ENCODE measurements around the gene LHX2.

Gene LHX2

DNA sequence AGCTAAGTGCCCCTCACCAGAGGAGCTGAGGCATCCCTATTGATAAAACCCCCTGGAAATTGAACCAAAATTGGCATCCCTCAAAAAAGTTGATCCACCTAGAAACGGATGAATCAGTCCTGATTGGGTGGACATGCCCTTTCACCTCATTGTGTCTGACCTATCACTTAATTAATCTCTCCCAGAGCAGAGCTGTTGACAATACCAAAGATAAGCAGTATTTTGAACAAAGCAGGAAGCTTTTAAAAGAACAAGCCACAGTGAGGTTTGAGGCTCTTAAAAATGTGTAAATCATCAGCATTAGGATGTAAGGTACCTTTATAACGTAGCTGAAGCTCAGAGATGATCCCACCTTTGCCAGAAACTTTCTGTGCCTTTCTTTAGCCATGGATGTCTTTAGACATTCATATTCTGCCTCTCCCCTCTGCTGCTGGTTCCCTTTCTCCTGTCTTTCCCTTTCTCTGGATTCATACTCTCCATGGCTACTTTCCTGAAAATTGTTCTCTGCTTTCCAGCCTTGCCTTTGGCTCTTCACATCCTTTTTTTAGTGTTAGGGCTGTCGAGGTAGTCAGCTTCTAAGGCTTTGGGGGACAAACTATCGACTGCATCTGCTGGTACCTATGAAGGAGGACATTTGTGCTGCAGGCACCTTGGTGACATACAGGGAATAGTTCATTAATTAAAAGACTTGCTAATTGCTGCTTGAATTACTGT lies 7.8 kb upstream of the LHX2 start:
- in situ Hi-C loops (cut with MboI; ENCODE audit: low sequenced_read_pairs, unreplicated experiment) = loop anchor here (25.0 kb wide), 1 partner anchor 466 kb away; no protein-coding TSS in a partner anchor
- TF ChIP-seq, protein P1, sequence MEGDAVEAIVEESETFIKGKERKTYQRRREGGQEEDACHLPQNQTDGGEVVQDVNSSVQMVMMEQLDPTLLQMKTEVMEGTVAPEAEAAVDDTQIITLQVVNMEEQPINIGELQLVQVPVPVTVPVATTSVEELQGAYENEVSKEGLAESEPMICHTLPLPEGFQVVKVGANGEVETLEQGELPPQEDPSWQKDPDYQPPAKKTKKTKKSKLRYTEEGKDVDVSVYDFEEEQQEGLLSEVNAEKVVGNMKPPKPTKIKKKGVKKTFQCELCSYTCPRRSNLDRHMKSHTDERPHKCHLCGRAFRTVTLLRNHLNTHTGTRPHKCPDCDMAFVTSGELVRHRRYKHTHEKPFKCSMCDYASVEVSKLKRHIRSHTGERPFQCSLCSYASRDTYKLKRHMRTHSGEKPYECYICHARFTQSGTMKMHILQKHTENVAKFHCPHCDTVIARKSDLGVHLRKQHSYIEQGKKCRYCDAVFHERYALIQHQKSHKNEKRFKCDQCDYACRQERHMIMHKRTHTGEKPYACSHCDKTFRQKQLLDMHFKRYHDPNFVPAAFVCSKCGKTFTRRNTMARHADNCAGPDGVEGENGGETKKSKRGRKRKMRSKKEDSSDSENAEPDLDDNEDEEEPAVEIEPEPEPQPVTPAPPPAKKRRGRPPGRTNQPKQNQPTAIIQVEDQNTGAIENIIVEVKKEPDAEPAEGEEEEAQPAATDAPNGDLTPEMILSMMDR (IDR thresholded peaks at IDR 0.05; ENCODE audit: borderline replicate concordance, control extremely low read depth, extremely low read depth, insufficient read depth, missing control alignments) = no peak
- DNase-seq (ENCODE audit: low spot score) = no peak

DNA sequence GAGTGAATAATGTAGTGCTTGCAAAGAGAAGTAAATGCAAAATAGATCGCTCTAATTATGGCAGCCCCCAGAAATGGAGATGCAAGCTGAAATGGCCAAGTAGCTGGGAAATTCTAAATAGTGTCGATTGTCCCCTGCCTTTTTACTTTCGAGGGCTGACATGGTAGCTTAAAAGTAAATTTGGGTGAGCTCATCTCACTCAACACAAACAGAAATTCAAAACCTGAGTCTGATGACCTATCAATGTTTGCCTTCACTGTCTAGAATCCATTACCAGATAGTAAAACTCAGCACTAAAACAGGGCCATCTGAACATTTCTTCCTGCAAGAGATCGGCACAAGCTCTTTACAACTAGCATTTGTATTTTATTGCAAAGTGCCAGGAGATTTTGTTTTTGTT lies 7.0 kb upstream of the LHX2 start:
- TF ChIP-seq, protein P1 (IDR thresholded peaks at IDR 0.05; ENCODE audit: borderline replicate concordance, control extremely low read depth, extremely low read depth, insufficient read depth, missing control alignments) = no peak
- in situ Hi-C loops (cut with MboI; ENCODE audit: low sequenced_read_pairs, unreplicated experiment) = loop anchor here (25.0 kb wide), 1 partner anchor 467 kb away; no protein-coding TSS in a partner anchor
- no peak for DNase-seq (ENCODE audit: low spot score)

DNA sequence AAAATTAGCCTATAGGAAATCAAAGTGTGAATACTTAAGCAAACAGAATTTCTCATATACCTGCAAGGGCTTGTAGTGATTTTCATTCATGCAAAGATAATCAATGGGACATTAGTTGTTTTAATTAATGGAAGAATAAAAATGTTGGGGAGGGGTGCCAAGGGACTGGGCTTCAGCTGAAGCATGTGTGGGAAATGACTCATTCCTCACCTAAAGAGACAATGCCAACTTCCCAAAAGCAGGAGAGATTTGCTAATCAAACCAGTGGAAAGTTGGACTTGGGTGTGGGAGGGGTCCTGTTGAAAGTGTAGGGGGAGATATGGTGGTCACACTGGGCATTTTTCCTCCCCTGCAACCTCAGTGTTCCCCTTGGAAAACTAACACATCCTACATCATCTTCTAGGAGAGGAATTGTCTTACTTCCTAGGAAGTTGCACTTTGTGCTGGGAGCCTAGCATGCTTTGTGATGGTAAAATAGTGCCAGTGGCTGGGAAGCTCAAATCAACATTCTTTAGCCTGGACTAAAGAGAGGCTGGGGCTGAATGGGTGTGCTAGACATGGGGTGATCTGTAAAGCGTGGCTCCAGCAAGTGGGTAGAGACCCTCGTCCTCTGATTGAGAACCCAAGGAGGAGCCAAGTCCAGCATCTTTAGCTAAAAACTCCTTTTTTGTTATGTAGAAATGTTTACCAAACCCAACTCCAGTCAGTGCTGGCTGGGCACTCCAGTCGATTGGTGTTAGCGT lies 6.4 kb upstream of the LHX2 start:
- DNase-seq (ENCODE audit: low spot score) = no peak
- TF ChIP-seq, protein P1 (IDR thresholded peaks at IDR 0.05; ENCODE audit: borderline replicate concordance, control extremely low read depth, extremely low read depth, insufficient read depth, missing control alignments) = no peak
- in situ Hi-C loops (cut with MboI; ENCODE audit: low sequenced_read_pairs, unreplicated experiment) = loop anchor here (25.0 kb wide), 1 partner anchor 468 kb away; no protein-coding TSS in a partner anchor

DNA sequence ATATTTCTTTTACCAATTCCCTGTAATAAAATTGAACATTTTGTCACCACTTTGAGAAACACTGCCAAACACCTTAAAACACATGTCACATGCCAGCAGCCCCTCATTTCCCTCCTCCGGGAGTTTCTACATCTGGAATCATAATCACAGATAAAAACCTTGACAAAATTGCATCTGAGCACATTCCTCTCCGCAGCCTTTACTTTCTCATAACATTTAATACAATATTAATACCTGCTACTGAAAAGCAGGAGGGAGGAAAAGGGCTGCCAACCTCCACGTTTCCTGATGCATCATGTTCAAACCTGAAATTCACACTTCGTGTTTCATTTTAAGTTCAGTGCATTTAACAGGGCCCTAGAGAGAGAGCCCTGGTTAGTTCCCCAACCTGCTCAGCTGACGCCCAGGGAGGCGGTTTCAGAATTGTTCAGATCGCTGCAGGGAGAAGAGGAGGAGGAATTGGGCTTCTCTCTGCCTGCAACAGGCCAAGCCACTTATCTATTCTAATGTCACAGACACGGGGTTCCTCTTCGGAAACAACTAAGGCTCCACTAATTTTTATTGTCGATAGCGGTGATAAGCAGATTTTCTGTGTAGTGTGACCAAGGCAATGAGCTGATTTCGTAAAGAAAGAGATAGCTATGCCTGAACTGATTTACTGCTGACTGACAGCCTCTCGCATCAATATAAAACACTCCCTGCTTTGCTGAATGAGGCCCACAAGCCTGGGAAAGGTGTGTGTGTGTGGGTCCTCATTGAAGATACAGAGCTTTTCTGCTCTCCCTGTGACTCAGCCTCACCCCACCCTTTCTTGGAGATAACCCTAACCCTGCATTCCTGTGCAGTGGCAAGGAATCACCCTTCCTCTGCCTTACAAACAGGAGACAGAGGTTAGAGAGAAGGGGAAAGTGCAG lies 4.9 kb upstream of the LHX2 start:
- peak; percentile 52 for DNase-seq (ENCODE audit: low spot score)
- in situ Hi-C loops (cut with MboI; ENCODE audit: low sequenced_read_pairs, unreplicated experiment) = loop anchor here (25.0 kb wide), 1 partner anchor 469 kb away; no protein-coding TSS in a partner anchor
- TF ChIP-seq, protein P1 (IDR thresholded peaks at IDR 0.05; ENCODE audit: borderline replicate concordance, control extremely low read depth, extremely low read depth, insufficient read depth, missing control alignments) = no peak

DNA sequence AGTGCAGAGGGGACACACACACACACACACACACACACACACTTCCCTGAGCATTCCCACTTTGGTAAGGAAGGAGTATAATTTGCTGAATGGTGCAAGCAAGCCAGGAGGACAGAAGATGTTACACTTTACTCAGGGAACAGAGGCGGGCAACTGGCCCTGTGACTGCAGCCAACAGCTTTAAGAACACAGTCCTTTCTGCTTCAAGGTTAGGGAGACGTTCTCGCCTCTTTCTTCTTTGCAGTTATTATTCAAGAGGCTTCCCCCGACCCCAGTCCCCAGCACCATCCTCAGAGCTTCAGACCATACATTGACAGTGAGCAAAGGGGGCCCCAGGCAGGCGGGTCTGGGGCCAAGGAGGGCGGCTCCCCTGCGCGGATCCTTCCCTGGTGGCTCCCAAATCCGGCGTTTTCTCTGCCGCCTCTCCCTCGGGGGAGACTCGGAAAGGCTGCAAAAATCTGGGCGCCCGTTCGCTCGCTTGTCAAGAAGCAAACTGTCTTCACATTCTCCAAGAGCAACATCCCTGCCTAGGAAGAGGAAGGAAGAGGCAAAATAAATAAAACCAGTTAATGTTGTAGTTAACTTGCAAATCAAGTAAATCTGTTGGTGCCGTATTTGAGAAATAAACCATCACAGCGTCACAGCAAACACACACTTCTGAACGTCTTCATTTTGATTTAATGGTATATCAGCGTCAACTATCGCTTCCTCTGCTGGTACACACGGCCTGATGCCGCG lies 3.8 kb upstream of the LHX2 start:
- TF ChIP-seq, protein P1 (IDR thresholded peaks at IDR 0.05; ENCODE audit: borderline replicate concordance, control extremely low read depth, extremely low read depth, insufficient read depth, missing control alignments) = no peak
- in situ Hi-C loops (cut with MboI; ENCODE audit: low sequenced_read_pairs, unreplicated experiment) = loop anchor here (25.0 kb wide), 1 partner anchor 470 kb away; no protein-coding TSS in a partner anchor
- DNase-seq (ENCODE audit: low spot score) = no peak
